Dermis lymphatic vessel endothelial cell (primary cell): ENCODE results near the gene PHF24. TPM values are rescaled to one million over a fixed set of nuclear protein-coding genes. Genes with fewer than 3 reads are reported as not detected.

Experiments used
- total RNA-seq: library from RNA; depleted of rRNA; stranded (reverse); fragments of >200 nt; gene quantifications from 2 replicates; pipeline ENCODE4 v1.2.1, GENCODE V29; 2014

Gene PHF24
- total RNA-seq: under 0.01 TPM in 1 of 2 replicates, not detected in the other

DNA sequence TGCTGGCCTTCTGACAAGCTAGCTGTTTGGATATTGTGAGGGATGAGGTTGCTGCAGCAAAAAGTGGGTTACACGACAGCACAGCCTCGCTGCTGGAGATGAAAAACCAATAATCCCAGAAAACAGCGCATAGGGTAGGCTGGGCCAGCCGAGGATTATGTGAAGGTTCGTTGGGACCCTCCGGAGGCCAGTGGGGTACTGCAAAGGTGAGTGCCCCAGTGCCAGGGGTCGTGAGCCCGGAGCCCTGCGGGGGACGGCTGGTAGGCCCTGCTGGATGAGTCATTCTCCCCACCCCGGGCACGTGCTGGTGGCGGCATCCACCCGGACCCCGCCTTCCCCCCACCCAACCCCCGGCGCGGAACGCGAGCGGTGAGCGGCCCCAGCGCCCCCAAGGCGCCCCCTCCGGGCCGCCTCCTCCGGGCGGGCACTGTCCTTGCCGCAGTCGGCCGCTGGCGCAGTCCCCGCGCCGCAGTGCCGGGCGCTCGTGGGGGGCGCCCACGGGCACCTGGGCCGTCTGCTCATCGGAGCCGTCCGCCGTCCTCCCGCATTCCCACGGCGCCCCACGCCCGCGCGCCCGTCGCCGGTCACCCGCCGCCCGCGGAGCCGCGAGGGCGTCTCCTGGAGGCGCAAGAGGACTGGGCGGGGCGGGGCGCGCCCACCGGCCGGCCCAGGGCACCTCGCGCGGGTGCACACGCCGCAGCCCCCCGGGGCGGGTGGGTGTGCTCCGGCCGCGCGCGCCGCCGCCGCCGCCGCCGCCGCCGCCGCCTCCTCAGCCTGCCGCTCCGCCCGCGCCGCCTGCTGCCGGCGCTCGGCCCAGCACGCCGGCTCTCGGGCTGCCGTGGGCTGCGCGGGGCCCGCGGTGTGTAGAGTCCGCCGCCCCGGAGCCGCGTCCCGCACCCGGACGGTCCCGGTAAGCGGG is at the start of gene PHF24:
Gene PHF24, plus strand, starts transcription at position 794 of the 919 bp plus-strand sequence. CDS start 13,014 bp downstream, outside the sequence.

DNA sequence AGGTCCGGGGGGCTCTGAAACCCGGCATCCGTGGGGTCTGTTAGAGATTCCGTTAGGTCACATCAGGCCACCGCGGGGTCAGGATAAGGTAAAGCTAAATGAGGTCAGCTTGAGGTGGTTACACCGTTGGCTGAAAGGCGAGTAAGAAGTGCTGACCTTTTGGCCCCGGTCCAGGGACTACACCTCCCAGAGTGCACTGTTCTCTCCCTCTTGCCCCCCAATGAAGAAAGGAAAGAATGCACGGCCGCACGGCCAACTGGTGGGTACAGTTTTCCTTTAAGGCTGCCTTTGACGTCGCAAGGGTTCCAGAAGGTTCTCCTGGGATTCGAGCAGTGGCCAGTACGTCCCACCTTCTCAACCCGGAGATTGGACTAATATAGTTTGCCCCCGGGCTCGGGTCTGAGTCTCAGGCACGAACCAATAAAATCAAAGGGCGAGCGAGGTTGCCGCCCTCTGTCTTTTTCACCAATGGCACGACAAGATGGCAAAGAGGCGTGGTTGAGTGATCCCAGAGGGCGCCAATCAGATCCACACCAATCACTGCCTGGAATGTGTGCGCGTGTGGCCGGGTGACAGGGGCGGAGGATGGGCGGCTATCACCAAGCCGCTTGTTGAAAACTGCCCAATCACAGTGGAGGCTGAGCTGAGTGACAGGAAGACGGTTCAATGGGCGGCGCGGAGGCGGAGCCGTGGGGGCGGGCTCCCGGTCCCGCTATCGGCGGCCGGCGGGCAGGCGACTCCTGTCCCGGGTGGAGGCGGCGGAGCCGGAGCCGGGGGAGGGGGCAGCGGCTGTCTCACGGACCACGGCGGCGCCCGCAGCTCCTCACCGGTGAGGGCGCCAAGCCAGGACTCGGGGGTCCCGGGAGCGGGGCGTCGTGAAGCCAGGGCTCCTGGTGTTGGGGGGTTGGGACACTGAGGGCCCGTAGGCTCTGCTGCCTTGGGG is 31.2 kb downstream of the PHF24 start, which contains the start of gene DNAJB5:
Gene DNAJB5, plus strand, starts transcription at position 743 of the 943 bp plus-strand sequence. CDS start 886 bp downstream, outside the sequence.

Other genes with a start within 250 kb of the PHF24 start
- 1.4 and 8.6 TPM in 2 replicates for gene CCL21, start 248.1 kb upstream of the PHF24 start, total RNA-seq
- gene DNAJB5, start 31.5 kb downstream of the PHF24 start, total RNA-seq: 4.1 TPM in 2 replicates
- gene VCP, start 114.3 kb downstream of the PHF24 start, total RNA-seq: 474 and 593 TPM in 2 replicates
- 11.4 and 11.9 TPM in 2 replicates for gene FANCG, start 121.7 kb downstream of the PHF24 start, total RNA-seq
- gene PIGO, start 138.3 kb downstream of the PHF24 start, total RNA-seq: 7.2 and 7.3 TPM in 2 replicates
- gene STOML2, start 144.8 kb downstream of the PHF24 start, total RNA-seq: 159 and 192 TPM in 2 replicates
- 4.6 and 8.1 TPM in 2 replicates for gene ATOSB, start 157.6 kb downstream of the PHF24 start, total RNA-seq
- gene UNC13B, start 203.7 kb downstream of the PHF24 start, total RNA-seq: 18.7 and 19.9 TPM in 2 replicates